ENCODE measurements around the gene PALD1. TPM values are rescaled to one million over a fixed set of nuclear protein-coding genes. Genes with fewer than 3 reads are reported as not detected.

PALD1 gene
- total and polyA plus RNA-seq, 2 of the 4 experiments (the other 2 are of a cell fraction): 0.12 to 0.18 TPM

DNA sequence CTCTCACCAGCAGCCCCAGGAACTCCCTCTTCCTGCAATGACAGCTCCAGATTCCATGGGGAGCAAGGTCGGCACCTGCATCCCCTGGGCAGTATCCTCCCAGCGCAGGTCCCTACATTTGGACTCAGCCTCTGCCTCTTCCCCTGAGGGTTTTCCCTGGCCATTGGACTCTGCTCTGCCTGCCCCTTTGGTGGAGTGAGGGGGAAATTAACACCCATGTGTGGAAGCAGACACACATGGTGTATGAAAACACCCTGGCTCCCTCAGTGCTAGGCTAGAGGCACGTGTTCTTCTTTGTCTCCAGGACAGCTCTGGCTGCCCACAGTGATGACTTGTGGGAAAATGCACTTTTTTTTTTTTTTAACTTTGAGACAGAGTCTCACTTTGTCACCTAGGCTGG lies 115.6 kb downstream of the PALD1 start:
- ATAC-seq (ENCODE audit: low read depth) (no peak), DNase-seq (no peak)
- TF ChIP-seq MXI1 (IDR thresholded peaks at IDR 0.05; ENCODE audit: borderline replicate concordance, low read depth, low read length): no peak
- Histone ChIP-seq H3K79me1 (ENCODE audit: low read depth in 1 of 2, low read length in 2 of 2) (no peaks in the 10 kb centered on the region), H3K27me3 (ENCODE audit: control insufficient read depth, insufficient read depth, low read length) (peaks cover 29% of the 10 kb centered on the region), H3K4ac (ENCODE audit: low read depth, low read length) (no peak overlapping the region), H3K4me1 (ENCODE audit: control insufficient read depth, insufficient read depth, low read length) (peaks cover 2% of the 10 kb centered on the region; the same call in 1 of the 2 replicates), H4K8ac (ENCODE audit: low read depth in 2 of 2, low read length in 2 of 2) (no peak overlapping the region), H3K14ac (replicated peaks; ENCODE audit: low read depth, low read length) (no peak overlapping the region), H4K20me1 (ENCODE audit: insufficient read depth, low read length) (no peaks in the 10 kb centered on the region), H2AK9ac (replicated peaks; ENCODE audit: low read depth, low read length, poor library complexity) (no peak overlapping the region), H3K18ac (ENCODE audit: low read depth, low read length) (no peak overlapping the region), H2BK20ac (ENCODE audit: low read depth, low read length) (no peak overlapping the region), H3K56ac (ENCODE audit: extremely low read depth, insufficient read depth, low read length) (no peak overlapping the region), H2BK15ac (ENCODE audit: low read depth, low read length) (no peak overlapping the region), H3K27ac (ENCODE audit: insufficient read depth, low read length) (no peak overlapping the region), H3K4me3 (ENCODE audit: insufficient read depth, low read depth, low read length) (no peak overlapping the region), H4K91ac (ENCODE audit: insufficient read depth, low read depth, low read length) (no peak overlapping the region), H3K9me1 (ENCODE audit: insufficient read depth, low read length) (0 out of 2 replicates have a peak, but pooled peaks cover 3% of the 10 kb centered on the region), H2AK5ac (ENCODE audit: low read depth, low read length) (no peak overlapping the region), H2BK5ac (ENCODE audit: low read depth, low read length, poor library complexity, severe bottlenecking) (no peak overlapping the region), H4K5ac (ENCODE audit: low read depth, low read length) (no peak overlapping the region), H2BK120ac (ENCODE audit: low read depth, low read length) (no peak overlapping the region), H2AFZ (replicated peaks; ENCODE audit: low read length, poor library complexity) (no peak overlapping the region), H3K9ac (ENCODE audit: low read depth, low read length) (no peak overlapping the region), H3K36me3 (ENCODE audit: control insufficient read depth, insufficient read depth, low read length) (no peaks in the 10 kb centered on the region), H3K9me3 (ENCODE audit: control insufficient read depth, insufficient read depth, low read length) (no peaks in the 10 kb centered on the region), H3K23ac (ENCODE audit: low read depth, low read length) (no peak overlapping the region), H3K4me2 (ENCODE audit: low read depth, low read length) (no peak overlapping the region)
- in situ Hi-C loops (cut with MboI; ENCODE audit: low sequenced_read_pairs): no loop called here
- ChIA-PET POLR2A (ENCODE audit: unreplicated experiment) (interaction anchor here (0.5 kb wide), 1 partner anchor 164 kb away, joined by 7 read pairs; no protein-coding TSS in a partner anchor), CTCF (no interaction called here)
- no CpG with 5 or more reads among the region's 3 CpGs for WGBS, 2 experiments (ENCODE audit: extremely low coverage in 2 of 2, insufficient read length in 1 of 2)
- dilution Hi-C loops (cut with HindIII; ENCODE audit: low sequenced_read_pairs, unreplicated experiment): no loop called here
- intact Hi-C loops (cut with micrococcal nuclease): no loop called here
- BruUV-seq (replicated peaks): no TSS peak

Measured in IMR-90 (cell line).